Stimulated activated CD8-positive, alpha-beta memory T cell treated with anti-CD3 and anti-CD28 coated beads, Interleukin-7, amount 100 ng/mL, for 24 hours (primary cell): Measurements from ENCODE around the gene DMRT2.

ENCODE experiments used
- DNase-seq: peaks from one replicate; pipeline ENCODE4 v3.0.0-alpha.2; 2020; ENCODE audit warnings: low read depth

DMRT2 gene

DNA sequence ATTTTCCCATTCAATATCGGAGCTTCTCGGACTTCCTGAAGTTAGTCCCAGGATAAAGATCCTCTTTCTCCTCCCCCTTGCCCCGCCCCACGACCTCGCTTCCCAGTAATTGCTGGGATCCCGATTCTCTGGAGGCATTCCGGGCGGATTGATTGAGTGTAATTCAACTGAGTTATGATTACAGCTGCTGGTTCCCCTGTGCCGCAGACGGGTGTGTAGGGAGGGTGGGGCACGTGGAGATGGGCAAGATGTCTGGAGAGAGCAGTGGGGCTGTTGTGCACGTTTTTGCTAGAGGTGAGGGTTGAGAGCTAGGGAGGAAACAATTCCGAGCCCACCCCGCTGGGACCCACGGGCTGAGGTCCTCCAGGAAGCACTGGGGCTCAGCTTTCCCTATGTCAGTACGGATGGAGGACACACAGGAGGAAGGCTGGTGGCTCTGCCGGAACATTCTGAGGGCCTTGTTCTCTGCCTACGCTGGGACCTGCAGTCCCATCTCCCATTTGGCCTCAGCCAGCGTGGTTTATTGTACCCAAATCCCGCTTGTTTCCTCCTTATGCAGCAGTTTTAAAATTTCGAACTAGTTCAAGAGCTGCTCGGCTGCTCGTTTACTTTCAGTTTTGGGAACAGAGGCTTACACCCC lies 2.4 kb upstream of the DMRT2 start:
- DNase-seq = no peak

DNA sequence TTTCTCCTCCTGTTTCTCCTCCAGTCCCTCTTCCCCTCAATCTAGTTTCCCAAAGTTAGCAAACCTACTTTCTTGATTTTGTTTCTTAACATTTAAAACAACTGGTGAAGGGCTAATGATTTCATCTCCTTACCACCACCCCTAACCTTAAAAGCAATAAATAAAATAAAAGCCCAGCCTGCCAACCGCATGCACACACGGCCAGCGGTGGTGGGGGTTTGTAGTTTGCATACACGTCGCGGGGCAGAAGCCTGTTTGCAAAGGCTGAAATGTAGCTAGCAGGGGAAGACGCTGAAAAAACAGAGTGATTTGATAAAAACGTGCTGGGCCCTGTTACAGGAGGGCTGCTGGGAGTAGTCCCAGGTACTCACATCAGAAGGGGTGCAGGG lies 1.9 kb upstream of the DMRT2 start:
- no peak for DNase-seq

DNA sequence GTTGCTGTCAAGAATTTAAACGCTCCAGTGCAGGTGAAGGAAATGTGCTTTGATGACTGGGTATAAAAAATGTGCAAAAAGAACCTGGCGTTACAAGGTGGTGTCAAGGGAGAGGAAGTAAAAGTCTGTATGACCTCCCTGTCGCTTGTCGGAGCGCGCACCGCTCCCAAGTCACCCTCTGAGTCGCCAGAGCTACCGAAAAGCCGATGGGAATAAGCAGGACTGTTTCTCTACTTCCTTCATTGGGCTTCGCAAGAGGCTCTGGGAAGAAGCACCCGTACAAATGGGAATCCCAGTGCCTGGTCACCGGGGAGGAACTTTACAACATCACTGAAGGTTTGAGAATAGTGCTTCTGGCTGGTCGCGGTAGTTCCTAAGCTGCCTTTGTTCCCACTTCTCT lies 1.3 kb upstream of the DMRT2 start:
- no peak for DNase-seq

DNA sequence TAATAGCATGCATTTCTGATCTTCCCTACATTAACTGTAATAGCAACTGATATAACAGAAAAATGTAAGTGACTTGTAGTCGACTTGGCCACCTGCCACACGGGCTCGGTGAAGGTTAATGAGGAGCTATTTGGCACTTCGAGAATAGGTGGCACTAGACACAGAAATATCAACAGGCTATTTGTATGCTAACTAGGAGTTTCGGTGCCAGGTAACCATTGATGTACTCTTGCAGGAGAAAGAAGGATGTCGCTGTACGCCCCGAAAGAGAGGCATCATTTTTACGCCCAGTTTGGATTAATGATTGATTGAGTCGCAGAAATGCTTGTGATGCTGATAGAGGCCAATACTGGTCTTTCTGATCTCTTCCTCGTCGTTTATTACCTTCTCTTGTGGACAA lies 516 bp upstream of the DMRT2 start:
- DNase-seq = no peak

DNA sequence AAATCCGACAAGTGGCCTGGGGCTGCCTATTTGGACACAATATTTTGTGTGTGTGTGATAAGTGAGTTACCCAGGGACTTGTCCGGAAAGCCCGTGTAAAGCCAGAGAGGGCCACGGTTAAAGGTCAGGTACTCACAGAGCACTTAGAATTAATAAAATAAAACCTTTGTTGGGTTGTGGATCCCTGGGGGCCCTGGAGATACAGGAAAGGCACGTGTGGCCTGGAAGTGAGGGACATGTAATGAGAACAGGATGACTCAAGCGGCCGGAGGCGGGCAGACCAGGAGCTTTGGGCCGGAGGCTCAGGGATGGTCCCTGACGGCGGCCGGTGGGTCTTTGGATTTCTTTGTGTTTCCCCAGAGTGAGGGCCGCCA lies 1.0 kb downstream of the DMRT2 start:
- no peak for DNase-seq

DNA sequence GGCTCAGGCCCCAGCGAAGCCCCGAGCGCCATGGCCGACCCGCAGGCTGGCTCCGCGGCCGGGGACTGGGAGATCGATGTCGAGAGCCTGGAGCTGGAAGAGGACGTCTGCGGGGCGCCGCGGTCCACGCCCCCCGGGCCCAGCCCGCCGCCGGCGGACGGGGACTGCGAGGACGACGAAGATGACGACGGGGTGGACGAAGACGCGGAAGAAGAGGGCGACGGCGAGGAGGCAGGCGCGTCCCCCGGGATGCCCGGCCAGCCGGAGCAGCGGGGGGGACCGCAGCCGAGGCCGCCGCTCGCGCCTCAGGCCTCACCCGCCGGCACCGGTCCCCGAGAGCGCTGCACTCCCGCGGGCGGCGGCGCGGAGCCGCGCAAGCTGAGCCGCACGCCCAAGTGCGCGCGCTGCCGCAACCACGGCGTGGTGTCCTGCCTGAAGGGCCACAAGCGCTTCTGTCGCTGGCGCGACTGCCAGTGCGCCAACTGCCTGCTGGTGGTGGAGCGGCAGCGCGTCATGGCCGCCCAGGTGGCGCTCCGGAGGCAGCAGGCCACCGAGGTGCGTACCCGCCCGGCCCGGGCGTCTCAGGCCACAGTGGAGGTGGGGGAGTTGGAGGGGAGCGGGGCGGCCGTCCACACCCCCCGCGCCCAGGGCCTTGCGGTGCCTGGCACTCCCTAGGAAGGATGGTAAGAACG lies 1.6 kb downstream of the DMRT2 start:
- no peak for DNase-seq

DNA sequence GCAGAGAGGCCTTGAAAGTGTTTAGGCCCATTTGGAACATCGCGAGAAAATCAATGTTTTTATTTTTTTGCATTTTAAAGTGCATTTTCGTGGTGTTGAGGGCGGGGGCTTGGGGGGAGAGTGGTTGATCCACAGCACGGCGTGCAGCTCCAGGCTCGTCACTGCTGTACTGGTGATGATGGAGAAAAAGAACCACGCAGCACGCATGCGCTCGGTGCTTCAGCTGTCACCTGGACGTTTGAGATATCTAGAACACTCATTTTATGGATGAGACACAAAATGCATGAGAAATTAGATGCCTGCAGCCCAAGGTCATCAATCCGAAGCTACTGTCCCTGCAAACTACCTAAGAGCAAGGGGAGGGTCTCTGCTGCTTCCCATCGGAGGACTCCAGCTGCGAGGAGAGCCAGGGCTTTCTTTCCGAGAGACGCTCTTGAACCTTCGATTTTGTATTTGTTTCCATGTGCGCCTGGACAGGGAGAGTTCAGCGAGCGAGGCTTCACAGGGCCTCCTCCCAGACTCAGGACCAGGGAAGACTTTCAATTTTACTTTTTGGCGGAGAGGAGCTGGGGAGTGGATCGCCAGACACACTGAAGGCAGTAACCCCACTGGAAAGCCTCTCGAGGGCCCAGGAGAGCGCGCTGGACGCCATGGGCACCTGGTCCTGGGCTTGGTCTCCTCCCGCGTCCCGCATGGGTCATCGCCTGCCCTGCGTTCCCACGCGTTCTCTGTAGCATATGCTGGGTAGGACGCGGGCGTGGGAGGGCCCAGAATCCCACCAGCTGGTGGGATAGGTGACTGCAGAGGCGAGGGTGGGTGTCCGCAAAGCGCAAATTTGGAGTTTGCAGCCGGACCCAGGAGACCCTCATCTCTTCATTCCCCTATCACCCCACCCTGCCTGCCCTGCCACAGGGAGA lies 2.5 kb downstream of the DMRT2 start:
- DNase-seq = no peak

DNA sequence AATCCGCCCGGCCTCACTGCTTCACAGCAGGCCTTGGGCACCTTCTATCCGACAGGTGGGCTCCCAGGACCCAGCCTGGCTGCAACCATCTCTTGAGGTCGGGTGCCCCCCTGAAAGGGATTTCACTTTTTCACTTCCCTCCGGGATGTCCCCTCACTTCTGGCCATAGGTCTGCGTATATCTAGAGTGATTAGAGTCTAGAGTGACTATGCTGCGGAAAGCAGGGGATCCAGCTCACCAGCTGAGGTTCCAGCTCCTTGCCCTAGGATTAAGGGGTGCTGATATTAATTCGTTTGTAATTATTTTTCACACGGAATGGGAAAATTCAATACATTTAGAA lies 3.1 kb downstream of the DMRT2 start:
- DNase-seq = no peak

DNA sequence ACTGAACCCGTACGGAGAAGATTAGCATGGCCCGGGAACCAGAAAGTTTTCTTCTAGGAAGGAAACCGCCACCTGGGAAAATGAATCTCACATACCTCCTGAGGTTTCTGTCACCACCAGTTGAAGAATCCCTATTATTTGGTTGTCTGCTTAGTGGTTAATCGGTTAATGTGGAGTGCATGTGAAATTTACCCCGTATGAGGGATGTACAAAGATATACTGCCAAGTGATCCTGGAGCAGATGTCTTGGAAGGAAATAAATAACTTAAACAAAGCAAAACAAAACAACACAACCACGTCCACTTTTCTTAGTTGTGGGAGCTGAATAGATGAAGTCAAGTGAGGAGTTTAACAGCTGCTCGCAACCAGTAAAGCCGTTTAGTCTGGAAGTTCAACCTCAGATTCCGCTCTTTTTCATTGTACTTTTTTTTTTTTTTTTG lies 3.8 kb downstream of the DMRT2 start:
- no peak for DNase-seq

DNA sequence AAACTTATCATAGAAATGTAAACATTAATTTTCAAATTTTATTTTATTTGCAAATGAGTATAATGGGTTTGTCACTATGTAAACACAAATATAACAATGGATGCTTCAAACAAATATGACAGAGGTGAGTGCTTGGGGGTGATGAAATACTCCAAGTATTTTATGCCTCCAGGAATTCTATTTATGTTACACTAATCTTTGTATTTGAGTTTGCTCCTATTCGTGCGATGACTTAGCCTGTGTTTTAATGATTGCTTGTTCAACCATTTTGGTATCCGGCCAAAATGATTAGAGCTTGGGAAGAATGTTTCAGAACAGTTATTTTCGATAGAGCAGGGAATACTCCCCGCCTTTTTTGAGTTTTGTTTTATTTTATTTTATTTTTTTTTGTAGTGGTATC lies 5.0 kb downstream of the DMRT2 start:
- DNase-seq = no peak

DNA sequence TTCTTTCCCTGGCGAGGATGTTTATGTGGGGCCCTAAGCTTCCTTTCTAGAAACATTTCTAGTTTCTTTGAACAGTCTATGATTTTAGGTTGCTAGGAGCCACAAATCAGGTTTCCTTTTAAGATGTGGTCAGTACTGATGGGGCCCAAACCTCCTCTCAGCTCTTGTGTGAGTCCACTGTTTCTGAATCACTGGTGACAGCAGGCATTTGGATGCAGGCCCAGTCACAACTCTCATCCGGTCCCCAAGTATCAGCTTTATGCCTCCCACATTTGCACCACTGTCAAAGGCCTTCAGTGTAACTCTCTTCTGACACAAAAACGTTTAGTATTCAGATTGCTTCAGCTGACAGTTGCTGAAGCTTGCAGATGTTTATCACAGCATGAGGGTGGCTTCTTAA lies 7.8 kb downstream of the DMRT2 start:
- DNase-seq = no peak

DNA sequence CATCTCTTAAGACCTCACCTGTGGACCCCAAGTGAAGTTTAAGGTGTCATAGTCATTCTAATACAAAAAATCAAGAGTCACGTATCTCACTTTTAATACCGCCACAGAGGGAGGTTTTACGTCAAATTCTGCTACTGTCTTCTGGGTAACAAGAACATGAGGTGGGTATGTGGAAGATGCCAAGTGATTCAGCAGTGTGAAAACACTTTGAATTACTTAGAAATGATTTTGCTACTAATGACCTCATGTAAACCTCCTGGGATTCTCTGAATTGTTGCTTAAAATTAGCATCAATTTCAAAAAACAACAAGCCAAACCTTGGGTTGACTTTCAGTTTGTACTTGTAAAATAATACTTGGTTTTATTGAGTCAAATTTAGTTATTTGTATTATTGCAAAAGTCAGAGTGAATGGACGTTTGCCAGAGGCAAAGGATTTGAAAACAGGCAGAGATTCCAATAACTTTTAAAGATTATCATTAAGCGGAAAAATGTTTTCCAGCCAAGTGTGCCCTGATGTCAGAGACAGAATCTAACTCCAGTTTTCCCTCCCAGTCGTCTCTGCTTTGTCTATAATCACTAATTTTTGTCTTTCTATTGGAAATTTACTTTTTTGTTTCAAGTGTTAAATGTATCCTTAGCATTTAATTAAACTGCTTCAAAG lies 8.8 kb downstream of the DMRT2 start:
- DNase-seq = no peak

DNA sequence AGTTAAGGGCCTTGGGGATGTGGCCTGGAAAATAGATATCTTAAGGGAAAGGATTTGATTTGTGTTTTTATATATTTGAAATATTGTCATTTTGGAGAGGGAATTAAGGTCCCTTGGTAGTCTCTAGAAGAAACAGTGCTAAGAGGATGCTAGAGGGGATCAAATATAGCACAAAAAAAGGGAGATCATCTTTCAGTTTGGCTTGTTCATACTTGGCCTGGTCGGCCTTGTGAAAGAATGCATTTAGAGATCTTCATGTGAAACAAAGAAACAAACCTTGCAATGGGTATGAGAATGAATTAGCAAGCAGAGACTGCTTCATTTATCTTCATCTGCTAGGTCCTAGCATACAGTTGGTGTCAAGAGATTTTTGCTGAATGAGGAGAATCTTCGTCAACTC lies 15.0 kb downstream of the DMRT2 start:
- no peak for DNase-seq

DNA sequence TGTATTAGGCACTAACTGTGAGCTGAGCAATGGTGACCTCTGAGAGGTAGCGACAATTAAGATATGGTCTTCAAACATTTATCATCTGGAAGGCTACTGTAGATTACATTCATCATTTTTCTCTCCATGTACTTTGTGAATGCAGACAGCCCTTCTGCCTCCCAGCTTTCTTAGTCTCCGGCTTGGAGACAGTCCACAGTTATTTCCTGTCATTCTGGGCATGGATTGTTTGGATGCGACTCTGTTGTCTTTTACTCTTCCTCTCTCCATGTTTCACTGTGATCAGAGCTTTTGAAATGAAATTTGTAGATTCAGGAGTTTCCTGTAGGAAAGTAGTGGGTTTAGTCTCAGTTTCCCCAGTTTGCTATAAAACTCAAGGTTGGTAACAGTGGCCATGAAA lies 20.5 kb downstream of the DMRT2 start:
- no peak for DNase-seq

DNA sequence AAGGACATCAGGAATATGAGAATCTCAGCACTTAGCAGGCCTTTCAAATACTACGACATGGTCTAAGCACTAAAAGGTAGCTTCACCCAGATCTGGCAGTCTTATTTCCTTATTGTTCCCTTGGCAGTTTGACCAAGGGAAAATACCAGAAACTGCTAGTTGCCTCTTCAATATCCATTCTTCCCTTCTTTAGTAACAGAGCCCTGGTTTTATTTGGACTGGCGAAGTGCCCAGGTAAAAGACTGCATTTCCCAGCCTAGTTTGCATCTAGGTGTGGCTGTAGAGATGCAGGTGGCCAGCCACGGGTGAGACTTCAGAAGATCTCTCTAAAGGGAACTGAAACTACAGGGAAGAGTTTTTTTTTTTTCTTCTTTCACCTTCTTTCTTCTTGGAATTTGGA lies 21.6 kb downstream of the DMRT2 start:
- no peak for DNase-seq

DNA sequence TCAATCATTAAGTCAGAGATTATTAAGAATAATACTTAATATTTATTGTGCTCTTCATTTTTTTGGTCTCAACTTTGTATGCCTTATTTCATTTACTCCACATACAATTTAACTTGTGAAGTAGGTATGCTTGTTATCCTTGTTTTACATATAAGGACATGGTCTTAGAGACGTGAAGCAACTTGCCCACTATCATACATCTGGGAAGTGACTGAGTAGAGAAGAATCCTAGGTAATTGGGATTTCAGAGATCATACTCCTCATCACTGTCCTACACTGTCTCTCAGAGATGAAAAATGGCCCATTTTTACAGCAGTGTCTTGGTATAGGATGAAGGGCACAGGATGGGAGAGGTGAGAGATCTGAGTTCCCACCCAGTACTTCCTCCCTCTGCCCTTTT lies 23.3 kb downstream of the DMRT2 start:
- DNase-seq = no peak

DNA sequence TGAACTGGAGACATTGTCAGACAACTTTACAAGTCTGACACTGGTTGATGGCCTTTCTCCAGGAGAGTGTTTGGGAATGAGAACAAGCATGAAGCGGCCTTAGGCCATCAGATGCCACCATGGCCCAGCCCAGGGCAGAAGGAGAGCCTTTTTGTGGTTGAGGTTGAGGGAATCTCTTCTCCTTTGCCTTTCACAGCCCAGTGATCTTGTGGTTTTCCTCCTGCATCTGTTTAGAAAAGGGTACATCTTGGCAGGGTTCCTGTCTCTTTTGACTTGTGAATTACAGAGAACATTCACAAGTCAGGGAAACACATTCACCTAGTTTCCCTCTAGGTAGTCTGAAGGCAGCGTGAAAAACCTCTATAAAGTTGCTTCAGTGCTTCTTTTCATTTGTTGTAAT lies 27.5 kb downstream of the DMRT2 start:
- DNase-seq = no peak

DNA sequence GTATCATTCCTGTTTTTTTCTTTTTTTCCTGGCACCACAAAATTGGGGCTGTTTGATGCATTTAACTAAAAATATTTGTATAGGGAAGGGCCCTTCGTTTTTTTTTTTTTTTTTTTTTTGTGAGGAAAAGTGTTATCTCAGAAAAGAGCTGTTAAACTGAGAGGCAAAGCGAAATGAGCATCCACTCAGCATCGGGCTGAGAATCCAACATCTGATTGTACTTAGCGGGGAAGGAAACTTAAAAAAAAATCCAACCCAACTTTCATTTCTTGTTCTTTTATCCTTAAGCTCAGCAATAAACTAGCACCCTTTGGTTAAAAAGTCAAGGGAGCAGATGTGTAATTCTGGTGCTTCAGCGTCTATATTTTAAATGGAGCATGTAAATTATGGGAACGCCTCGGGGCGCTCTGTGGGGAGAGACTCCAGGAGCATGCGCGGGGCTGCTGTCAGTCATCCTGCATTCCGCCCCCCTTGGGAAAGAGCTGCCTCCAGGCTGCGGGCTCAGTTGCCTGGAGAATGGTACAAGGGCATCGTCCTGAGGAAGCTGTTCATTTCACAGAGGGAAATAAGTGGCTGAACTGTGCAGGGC lies 33.3 kb downstream of the DMRT2 start:
- DNase-seq = no peak

DNA sequence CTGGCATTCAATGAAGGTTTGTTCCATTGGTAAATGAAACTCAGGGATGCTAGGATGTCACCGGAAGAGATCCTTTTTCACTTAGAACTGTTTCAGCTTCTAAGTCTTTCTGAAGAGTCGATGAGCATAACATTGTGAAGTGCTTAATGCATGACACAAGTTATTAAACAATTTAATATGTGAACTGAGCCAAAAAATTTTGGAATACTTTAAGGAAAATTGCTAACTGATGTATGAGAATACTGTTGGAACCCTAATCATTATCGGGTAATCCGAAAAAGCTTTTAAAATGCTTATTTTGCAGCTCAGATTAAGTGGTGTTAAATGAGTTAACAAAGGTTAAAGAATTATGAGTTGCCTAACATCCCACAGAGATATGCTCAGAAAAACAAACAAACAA lies 34.9 kb downstream of the DMRT2 start:
- no peak for DNase-seq

DNA sequence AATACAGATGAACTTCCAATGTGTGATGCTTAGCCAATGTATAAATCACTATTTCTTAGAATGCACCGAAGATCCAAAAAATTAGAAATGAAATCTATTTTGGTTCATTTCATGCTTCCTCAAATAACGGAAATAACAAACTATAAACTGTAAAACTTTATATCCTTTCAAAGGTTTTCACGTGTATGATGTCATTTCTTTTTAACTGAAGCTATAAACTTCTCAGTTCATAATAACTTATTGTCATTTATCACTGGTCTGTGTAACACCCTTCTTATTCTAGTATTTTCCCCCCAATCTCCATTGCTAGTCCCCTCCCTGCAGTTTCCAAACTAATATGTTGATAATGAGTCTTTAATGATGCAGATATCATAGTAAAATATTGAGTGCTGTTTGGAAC lies 36.4 kb downstream of the DMRT2 start:
- no peak for DNase-seq

DNA sequence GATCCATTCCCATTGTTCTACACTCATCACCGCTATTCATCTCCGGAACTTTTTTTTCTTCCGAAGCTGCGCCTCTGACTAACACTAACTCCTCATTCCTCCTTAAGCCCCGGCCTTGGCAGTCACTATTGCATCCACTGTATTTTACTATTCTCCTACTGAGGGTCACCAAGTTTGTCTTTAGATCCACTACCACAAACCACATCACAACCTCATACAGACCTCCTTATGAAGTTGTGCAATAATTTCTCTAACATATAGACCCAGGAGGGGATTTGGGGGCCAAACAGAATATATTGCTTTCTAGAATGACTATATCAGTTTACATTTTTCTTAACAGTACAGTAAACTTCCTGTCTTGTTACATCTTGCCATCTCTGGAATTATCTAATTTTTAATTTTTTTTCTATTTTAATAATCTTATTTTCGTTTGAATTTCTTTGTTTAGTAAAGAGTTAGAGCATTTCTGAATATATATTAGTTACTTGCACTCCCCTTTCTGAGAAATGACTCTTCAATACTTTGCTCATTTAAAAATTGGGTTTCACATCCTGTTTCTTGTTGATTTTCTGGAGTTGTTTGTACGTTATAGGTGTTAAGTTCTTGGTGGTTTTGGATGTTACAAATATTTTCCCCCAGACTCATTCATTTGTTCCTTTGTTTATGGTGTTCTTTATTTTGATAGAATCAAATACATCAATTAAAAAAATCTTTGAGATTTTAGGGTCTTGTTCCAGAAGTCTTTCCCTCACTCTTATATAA lies 37.1 kb downstream of the DMRT2 start:
- DNase-seq = no peak

DNA sequence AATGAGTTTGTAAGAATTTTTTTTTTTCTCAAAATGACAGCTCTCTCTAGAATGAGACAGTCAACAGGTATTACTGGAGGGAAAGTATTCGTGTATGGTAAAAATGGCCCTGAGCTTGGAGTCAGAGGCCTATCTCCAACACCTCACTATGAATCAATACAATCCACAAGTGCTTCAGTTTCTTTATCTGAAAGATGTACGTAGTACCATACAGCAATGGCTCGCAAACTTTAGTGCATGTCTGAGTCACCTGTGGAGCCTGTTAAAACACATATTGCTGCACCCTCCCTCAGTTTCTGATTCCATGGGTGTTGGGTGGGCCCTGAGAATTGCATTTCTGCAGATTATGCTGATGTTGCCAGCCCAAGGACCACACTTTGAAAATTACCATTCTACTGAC lies 44.6 kb downstream of the DMRT2 start:
- DNase-seq = no peak
